NCI-H2081 (cell line): ENCODE measurements around the gene SLC29A1.
A peak's percentile ranks its signal among the peaks of the same experiment; 100 is the strongest.
"Not testable (repeated sequence)": the region's sequence is repeated elsewhere in the genome, so short reads cannot be mapped to it uniquely, and the experiment has no call there.

Experiments
- DNase-seq, 2 experiments: peaks; one replicate each; lab custom pipeline; 2025; lab: John Stamatoyannopoulos, UW

Gene SLC29A1

GRCh38 chr6:44223319-44224028, at the start of gene SLC29A1:
TSS of gene SLC29A1 (plus strand) at chr6:44223595. CDS start at chr6:44227314, 3,719 bp downstream.
- DNase-seq, result peak; percentile 72 to 81

GRCh38 chr6:44176130-44176761, 47.1 kb upstream of the SLC29A1 start:
- no peak for DNase-seq

GRCh38 chr6:44176762-44177509, 46.5 kb upstream of the SLC29A1 start:
- no peak for DNase-seq

GRCh38 chr6:44177691-44178423, 45.5 kb upstream of the SLC29A1 start:
- DNase-seq, result no peak

- DNase-seq, result no peak
These were observed 44.8 kb upstream of the SLC29A1 start for GRCh38 chr6:44178424-44179071.

GRCh38 chr6:44179072-44179536, 44.3 kb upstream of the SLC29A1 start:
- no peak for DNase-seq

GRCh38 chr6:44179648-44180047, 43.7 kb upstream of the SLC29A1 start:
- DNase-seq, result no peak

GRCh38 chr6:44180406-44180805, 43.0 kb upstream of the SLC29A1 start:
- no peak for DNase-seq

GRCh38 chr6:44180886-44181285, 42.5 kb upstream of the SLC29A1 start:
- no peak for DNase-seq

GRCh38 chr6:44181784-44182183, 41.6 kb upstream of the SLC29A1 start:
- DNase-seq, result not testable (repeated sequence)

- no peak for DNase-seq
These were observed 40.4 kb upstream of the SLC29A1 start for GRCh38 chr6:44182911-44183390.

GRCh38 chr6:44183783-44184182, 39.6 kb upstream of the SLC29A1 start:
- no peak for DNase-seq

GRCh38 chr6:44185356-44185755, 38.0 kb upstream of the SLC29A1 start:
- DNase-seq, result not testable (repeated sequence)

- DNase-seq, result no peak
These were observed 37.3 kb upstream of the SLC29A1 start for GRCh38 chr6:44185953-44186634.

- DNase-seq, result no peak
These were observed 36.8 kb upstream of the SLC29A1 start for GRCh38 chr6:44186635-44187025.

GRCh38 chr6:44188819-44189218, 34.6 kb upstream of the SLC29A1 start:
- DNase-seq, result no peak

GRCh38 chr6:44189257-44189656, 34.1 kb upstream of the SLC29A1 start:
- no peak for DNase-seq

GRCh38 chr6:44190715-44191114, 32.7 kb upstream of the SLC29A1 start:
- DNase-seq, result no peak

GRCh38 chr6:44192428-44193041, 30.9 kb upstream of the SLC29A1 start:
- DNase-seq, result no peak

GRCh38 chr6:44193307-44193910, 30.0 kb upstream of the SLC29A1 start:
- no peak for DNase-seq
